Ishikawa (cell line): ENCODE data around the gene SRXN1.

Experiments
- CEBPB ChIP-seq: IDR thresholded peaks from 2 replicates; pipeline ENCODE4 v1.6.1; 2012
- CREB1 ChIP-seq: IDR thresholded peaks from 2 replicates; pipeline ENCODE4 v1.6.1; 2012; ENCODE audit warnings: low read depth
- EGR1 ChIP-seq: IDR thresholded peaks from 2 replicates; pipeline ENCODE4 v1.6.1; 2012
- EP300 ChIP-seq: IDR thresholded peaks from 2 replicates; pipeline ENCODE4 v1.6.1; 2012; ENCODE audit warnings: borderline replicate concordance
- FOXM1 ChIP-seq: IDR thresholded peaks from 2 replicates; pipeline ENCODE4 v1.6.1; 2012; ENCODE audit warnings: low read depth, borderline replicate concordance
- MAX ChIP-seq: IDR thresholded peaks from 2 replicates; pipeline ENCODE4 v1.6.1; 2012
- NFIC ChIP-seq: IDR thresholded peaks from 2 replicates; pipeline ENCODE4 v1.6.1; 2012
- RAD21 ChIP-seq: IDR thresholded peaks from 2 replicates; pipeline ENCODE4 v1.6.1; 2012; ENCODE audit warnings: low read depth
- REST ChIP-seq: IDR thresholded peaks from 2 replicates; pipeline ENCODE4 v1.6.1; 2012; ENCODE audit warnings: low read depth, mild to moderate bottlenecking
- TAF1 ChIP-seq: IDR thresholded peaks from 2 replicates; pipeline ENCODE4 v1.6.1; 2012; ENCODE audit warnings: low read depth, mild to moderate bottlenecking
- TCF12 ChIP-seq: IDR thresholded peaks from 2 replicates; pipeline ENCODE4 v1.6.1; 2012; ENCODE audit warnings: low read depth
- TEAD4 ChIP-seq: IDR thresholded peaks from 2 replicates; pipeline ENCODE4 v1.6.1; 2012
- USF1 ChIP-seq: IDR thresholded peaks from 2 replicates; pipeline ENCODE4 v1.6.1; 2012
- YY1 ChIP-seq: IDR thresholded peaks from 2 replicates; pipeline ENCODE4 v1.6.1; 2012; ENCODE audit warnings: low read depth
- ZBTB7A ChIP-seq: IDR thresholded peaks from 2 replicates; pipeline ENCODE4 v1.6.1; 2012; ENCODE audit warnings: low read depth

The SRXN1 gene

GRCh38 chr20:617934-618690 lies 34.9 kb downstream of the SRXN1 start:
- TF ChIP-seq EGR1, result no peak
- TF ChIP-seq REST, result no peak
- TF ChIP-seq CEBPB, result no peak
- TF ChIP-seq USF1, result no peak
- TF ChIP-seq ZBTB7A, result no peak
- no peak for TF ChIP-seq EP300
- TF ChIP-seq RAD21, result no peak
- TF ChIP-seq FOXM1, result no peak
- no peak for TF ChIP-seq TAF1
- no peak for TF ChIP-seq MAX
- no peak for TF ChIP-seq YY1
- no peak for TF ChIP-seq NFIC
- TF ChIP-seq TEAD4, result no peak
- no peak for TF ChIP-seq CREB1
- TF ChIP-seq TCF12, result no peak

- TF ChIP-seq FOXM1 (no peak), EGR1 (no peak), MAX (no peak), RAD21 (no peak), TAF1 (no peak), NFIC (no peak), USF1 (no peak), CEBPB (no peak), YY1 (no peak), EP300 (no peak), ZBTB7A (no peak), TEAD4 (no peak), REST (no peak), CREB1 (no peak), TCF12 (no peak)
Observed at GRCh38 chr20:615514-615913, 37.5 kb downstream of the SRXN1 start.

GRCh38 chr20:611843-612185 lies 41.2 kb downstream of the SRXN1 start:
- TF ChIP-seq CEBPB (no peak), FOXM1 (no peak), REST (no peak), NFIC (no peak)

- TF ChIP-seq YY1 (no peak), TCF12 (no peak), TAF1 (no peak), EP300 (no peak), REST (no peak), RAD21 (no peak), MAX (no peak), FOXM1 (no peak), CREB1 (no peak), ZBTB7A (no peak), USF1 (no peak), CEBPB (no peak), NFIC (no peak), EGR1 (no peak), TEAD4 (no peak)
Observed at GRCh38 chr20:611047-611842, 41.8 kb downstream of the SRXN1 start.
